HepG2 (cell line): ENCODE results near the gene CRYZL1. TPM values are rescaled to one million over a fixed set of nuclear protein-coding genes. Genes with fewer than 3 reads are reported as not detected.

ENCODE experiments used
- HNF4G ChIP-seq, 2 experiments: sonication (generic) in 1 of 2; formaldehyde crosslinking in 1 of 2; IDR thresholded peaks; 2 replicates each; pipeline versions ENCODE4 v1.4.0 to v1.6.1; 2011 to 2020; ENCODE audit warnings: borderline replicate concordance in 2 of 2, low read depth in 2 of 2, mild to moderate bottlenecking in 2 of 2, low read length in 1 of 2, missing genetic modification reagents in 1 of 2, moderate library complexity in 1 of 2
- IRX3 ChIP-seq: sonication (generic); formaldehyde crosslinking; IDR thresholded peaks from 2 replicates; pipeline ENCODE4 v1.8.1; 2023; ENCODE audit warnings: mild to moderate bottlenecking, low read depth, missing genetic modification reagents, borderline replicate concordance
- MTF1 ChIP-seq: sonication (generic); formaldehyde crosslinking; IDR thresholded peaks from 2 replicates; pipeline ENCODE4 v1.5.0; 2020; ENCODE audit warnings: missing genetic modification reagents
- PCBP2 ChIP-seq: fragments of 200-400 bp; formaldehyde crosslinking; optimal IDR thresholded peaks from 2 replicates; pipeline ENCODE3; 2018; ENCODE audit warnings: low read length, low read depth; ENCODE audit not compliant: poor library complexity, severe bottlenecking
- POGZ ChIP-seq: sonication (generic); formaldehyde crosslinking; IDR thresholded peaks from 2 replicates; pipeline ENCODE4 v1.4.0; 2020; ENCODE audit warnings: mild to moderate bottlenecking, missing genetic modification reagents
- PRMT3 ChIP-seq: sonication (generic); formaldehyde crosslinking; IDR thresholded peaks from 2 replicates; pipeline ENCODE4 v1.8.1; 2022; ENCODE audit warnings: low read depth, mild to moderate bottlenecking, moderate library complexity, missing genetic modification reagents, borderline replicate concordance
- RFXAP ChIP-seq: sonication (generic); formaldehyde crosslinking; IDR thresholded peaks from 2 replicates; pipeline ENCODE4 v1.4.0; 2020; ENCODE audit warnings: missing genetic modification reagents, borderline replicate concordance
- SMAD1 ChIP-seq: sonication (generic); formaldehyde crosslinking; IDR thresholded peaks from 2 replicates; pipeline ENCODE4 v1.4.0; 2020; ENCODE audit warnings: missing genetic modification reagents, low read depth, mild to moderate bottlenecking, borderline replicate concordance
- SP4 ChIP-seq: sonication (generic); formaldehyde crosslinking; IDR thresholded peaks from 2 replicates; pipeline ENCODE4 v1.8.1; 2023; ENCODE audit warnings: mild to moderate bottlenecking, missing genetic modification reagents
- TAF15 ChIP-seq: fragments of 200-400 bp; formaldehyde crosslinking; IDR thresholded peaks from one replicate; pipeline ENCODE4 v1.6.1; 2018; ENCODE audit warnings: mild to moderate bottlenecking, low read depth, low read length; ENCODE audit not compliant: poor library complexity, severe bottlenecking
- TGIF2 ChIP-seq: IDR thresholded peaks from 2 replicates; pipeline ENCODE4 v1.6.1; 2016; ENCODE audit warnings: control low read depth, missing compliant biosample characterization
- ZBTB1 ChIP-seq: sonication (generic); formaldehyde crosslinking; IDR thresholded peaks from 2 replicates; pipeline ENCODE4 v1.4.0; 2020; ENCODE audit warnings: missing genetic modification reagents, borderline replicate concordance
- ZMAT3 ChIP-seq: sonication (generic); formaldehyde crosslinking; conservative IDR thresholded peaks from 2 replicates; pipeline ENCODE4 v1.7.0; 2021; ENCODE audit warnings: missing genetic modification reagents
- ZNF136 ChIP-seq: sonication (generic); formaldehyde crosslinking; IDR thresholded peaks from 2 replicates; pipeline ENCODE4 v1.8.1; 2022; ENCODE audit warnings: low read depth, mild to moderate bottlenecking, moderate library complexity, missing genetic modification reagents
- ZNF230 ChIP-seq: sonication (generic); formaldehyde crosslinking; IDR thresholded peaks from 2 replicates; pipeline ENCODE4 v1.4.0; 2020; ENCODE audit warnings: mild to moderate bottlenecking, missing genetic modification reagents
- ZNF264 ChIP-seq: sonication (generic); formaldehyde crosslinking; IDR thresholded peaks from 2 replicates; pipeline ENCODE4 v1.4.0; 2020; ENCODE audit warnings: missing genetic modification reagents
- ZNF317 ChIP-seq: sonication (generic); formaldehyde crosslinking; IDR thresholded peaks from 2 replicates; pipeline ENCODE4 v1.5.0; 2020; ENCODE audit warnings: mild to moderate bottlenecking, missing genetic modification reagents
- ZNF547 ChIP-seq: sonication (generic); formaldehyde crosslinking; IDR thresholded peaks from 2 replicates; pipeline ENCODE4 v1.5.1; 2020; ENCODE audit warnings: mild to moderate bottlenecking, missing genetic modification reagents
- ZNF550 ChIP-seq: sonication (generic); formaldehyde crosslinking; IDR thresholded peaks from 2 replicates; pipeline ENCODE4 v1.4.0; 2020; ENCODE audit warnings: mild to moderate bottlenecking, missing genetic modification reagents, borderline replicate concordance
- ZNF737 ChIP-seq: sonication (generic); formaldehyde crosslinking; IDR thresholded peaks from 2 replicates; pipeline ENCODE4 v1.5.0; 2020; ENCODE audit warnings: missing genetic modification reagents, mild to moderate bottlenecking, borderline replicate concordance
- polyA plus RNA-seq, 8 experiments: library from polyadenylated mRNA; depleted of rRNA in 3 of 8; stranded (reverse) in 7 of 8; unstranded in 1 of 8; fragments of >200 nt; fragmentation: Illumina TruSeq in 4 of 8; extraction: Trizol in 4 of 8; gene quantifications; 2 replicates each; pipeline versions ENCODE4 v1.2.1 to v1.2.3, GENCODE V29; 2011 to 2016; ENCODE audit warnings: low read depth in 4 of 8, missing spikeins in 1 of 8, mixed read lengths in 1 of 8; ENCODE audit not compliant: insufficient read depth in 1 of 8
- total RNA-seq, 5 experiments: library from RNA; depleted of rRNA; stranded (reverse); fragments of >200 nt; fragmentation: Illumina TruSeq; extraction: Trizol; gene quantifications; 2 replicates each; pipeline ENCODE4 v1.2.3, GENCODE V29; 2016; ENCODE audit warnings: low read depth in 1 of 5
- TF ChIP-seq, protein P1 (sequence below): sonication (generic); formaldehyde crosslinking; IDR thresholded peaks from 2 replicates; pipeline ENCODE4 v1.4.0; 2020; ENCODE audit warnings: missing genetic modification reagents
- TF ChIP-seq, protein P2 (sequence below): sonication (generic); formaldehyde crosslinking; IDR thresholded peaks from 2 replicates; pipeline ENCODE4 v1.9.0; 2021; ENCODE audit warnings: missing genetic modification reagents, borderline replicate concordance
- TF ChIP-seq, protein P3 (sequence below): sonication (generic); formaldehyde crosslinking; IDR thresholded peaks from 2 replicates; pipeline ENCODE4 v1.4.0; 2020; ENCODE audit warnings: missing genetic modification reagents, mild to moderate bottlenecking, borderline replicate concordance
- TF ChIP-seq, protein P4 (sequence below): sonication (generic); formaldehyde crosslinking; IDR thresholded peaks from 2 replicates; pipeline ENCODE4 v1.4.0; 2020; ENCODE audit warnings: missing genetic modification reagents, low read depth, mild to moderate bottlenecking, borderline replicate concordance

Gene CRYZL1
- total and polyA plus RNA-seq, 2 of the 13 experiments (the other 11 are each of a cell fraction or from before 2014, with no cell fraction given): 20.3 to 27.7 TPM

DNA sequence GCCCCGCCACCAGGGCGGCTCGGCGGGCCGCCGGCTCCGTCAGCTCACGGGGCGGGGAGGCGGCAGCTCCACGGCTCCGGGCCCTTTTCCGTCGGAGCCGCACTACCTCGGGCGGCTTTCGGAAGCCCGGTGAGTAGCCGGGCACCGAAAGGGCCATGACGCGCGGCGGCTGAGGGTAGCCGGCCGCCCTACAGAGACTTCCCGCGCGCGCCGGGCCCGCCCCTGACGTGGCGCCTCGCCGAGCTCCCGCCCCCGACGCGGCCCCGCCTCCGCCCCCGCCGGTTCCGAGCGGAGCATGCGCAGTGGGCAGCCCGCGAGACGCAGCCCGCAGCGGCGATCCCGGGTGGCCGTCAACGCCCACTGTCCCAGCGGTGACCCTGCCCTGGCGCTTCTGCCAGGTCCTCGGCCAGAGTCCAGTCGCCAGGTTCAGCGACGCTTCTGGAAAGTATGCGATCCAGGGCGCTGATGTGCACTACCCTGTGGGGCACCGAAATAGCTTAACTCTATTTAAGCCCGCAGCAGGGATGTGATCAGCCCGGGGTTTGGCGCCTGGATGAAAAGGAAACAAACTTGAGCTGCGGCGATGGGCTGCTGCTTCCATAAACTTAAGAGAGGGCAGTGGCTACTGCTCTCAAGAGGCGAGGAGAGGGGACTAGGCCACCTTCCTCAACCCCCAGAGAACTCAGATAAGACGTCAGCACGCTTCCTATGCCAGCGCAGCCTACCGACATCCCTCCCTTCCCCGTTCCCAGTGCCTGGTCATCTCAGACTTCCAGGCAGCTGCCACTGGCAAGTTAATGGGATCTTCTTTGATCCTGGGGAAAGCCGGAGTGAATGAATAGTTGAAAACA lies 52.8 kb downstream of the CRYZL1 start, which contains the start of gene DONSON (continued):
- TF ChIP-seq, protein P1, sequence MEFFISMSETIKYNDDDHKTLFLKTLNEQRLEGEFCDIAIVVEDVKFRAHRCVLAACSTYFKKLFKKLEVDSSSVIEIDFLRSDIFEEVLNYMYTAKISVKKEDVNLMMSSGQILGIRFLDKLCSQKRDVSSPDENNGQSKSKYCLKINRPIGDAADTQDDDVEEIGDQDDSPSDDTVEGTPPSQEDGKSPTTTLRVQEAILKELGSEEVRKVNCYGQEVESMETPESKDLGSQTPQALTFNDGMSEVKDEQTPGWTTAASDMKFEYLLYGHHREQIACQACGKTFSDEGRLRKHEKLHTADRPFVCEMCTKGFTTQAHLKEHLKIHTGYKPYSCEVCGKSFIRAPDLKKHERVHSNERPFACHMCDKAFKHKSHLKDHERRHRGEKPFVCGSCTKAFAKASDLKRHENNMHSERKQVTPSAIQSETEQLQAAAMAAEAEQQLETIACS (CRISPR knock-in tag): no peak
- TF ChIP-seq ZMAT3 (CRISPR knock-in tag): no peak
- TF ChIP-seq POGZ (CRISPR knock-in tag): peak; percentile 38; the same call in 1 of the 2 replicates
- TF ChIP-seq ZNF136 (CRISPR knock-in tag): no peak
- TF ChIP-seq PCBP2: no peak
- TF ChIP-seq, protein P2, sequence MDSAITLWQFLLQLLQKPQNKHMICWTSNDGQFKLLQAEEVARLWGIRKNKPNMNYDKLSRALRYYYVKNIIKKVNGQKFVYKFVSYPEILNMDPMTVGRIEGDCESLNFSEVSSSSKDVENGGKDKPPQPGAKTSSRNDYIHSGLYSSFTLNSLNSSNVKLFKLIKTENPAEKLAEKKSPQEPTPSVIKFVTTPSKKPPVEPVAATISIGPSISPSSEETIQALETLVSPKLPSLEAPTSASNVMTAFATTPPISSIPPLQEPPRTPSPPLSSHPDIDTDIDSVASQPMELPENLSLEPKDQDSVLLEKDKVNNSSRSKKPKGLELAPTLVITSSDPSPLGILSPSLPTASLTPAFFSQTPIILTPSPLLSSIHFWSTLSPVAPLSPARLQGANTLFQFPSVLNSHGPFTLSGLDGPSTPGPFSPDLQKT (CRISPR knock-in tag): 0 out of 2 replicates have a peak, but pooled peaks have one; percentile 17
- peak; percentile 63 for TF ChIP-seq HNF4G (IDR thresholded peaks at IDR 0.05; ENCODE audit: borderline replicate concordance, low read depth, low read length)
- TF ChIP-seq HNF4G (CRISPR knock-in tag; IDR thresholded peaks at IDR 0.05; ENCODE audit: borderline replicate concordance, low read depth): peak; percentile 90
- no peak for TF ChIP-seq ZNF550 (CRISPR knock-in tag)
- TF ChIP-seq, protein P3, sequence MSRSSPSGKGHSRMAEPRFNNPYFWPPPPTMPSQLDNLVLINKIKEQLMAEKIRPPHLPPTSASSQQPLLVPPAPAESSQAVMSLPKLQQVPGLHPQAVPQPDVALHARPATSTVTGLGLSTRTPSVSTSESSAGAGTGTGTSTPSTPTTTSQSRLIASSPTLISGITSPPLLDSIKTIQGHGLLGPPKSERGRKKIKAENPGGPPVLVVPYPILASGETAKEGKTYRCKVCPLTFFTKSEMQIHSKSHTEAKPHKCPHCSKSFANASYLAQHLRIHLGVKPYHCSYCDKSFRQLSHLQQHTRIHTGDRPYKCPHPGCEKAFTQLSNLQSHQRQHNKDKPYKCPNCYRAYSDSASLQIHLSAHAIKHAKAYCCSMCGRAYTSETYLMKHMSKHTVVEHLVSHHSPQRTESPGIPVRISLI (CRISPR knock-in tag): no peak
- TF ChIP-seq, protein P4, sequence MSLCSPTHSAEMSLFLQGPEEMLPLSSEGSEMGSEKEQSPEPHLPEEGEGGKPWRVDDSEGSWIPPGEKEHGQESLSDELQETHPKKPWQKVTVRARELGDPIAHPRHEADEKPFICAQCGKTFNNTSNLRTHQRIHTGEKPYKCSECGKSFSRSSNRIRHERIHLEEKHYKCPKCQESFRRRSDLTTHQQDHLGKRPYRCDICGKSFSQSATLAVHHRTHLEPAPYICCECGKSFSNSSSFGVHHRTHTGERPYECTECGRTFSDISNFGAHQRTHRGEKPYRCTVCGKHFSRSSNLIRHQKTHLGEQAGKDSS (CRISPR knock-in tag): peak; percentile 61; the same call in 1 of the 2 replicates
- peak; percentile 77; the same call in 1 of the 2 replicates for TF ChIP-seq ZNF737 (CRISPR knock-in tag)
- TF ChIP-seq TAF15: no peak
- TF ChIP-seq MTF1 (CRISPR knock-in tag): peak; percentile 43; the same call in 1 of the 2 replicates
- TF ChIP-seq ZBTB1: no peak
- peak; percentile 87; the same call in 1 of the 2 replicates for TF ChIP-seq SMAD1
- peak; percentile 71; the same call in 1 of the 2 replicates for TF ChIP-seq ZNF264 (CRISPR knock-in tag)
- no peak for TF ChIP-seq ZNF547
- peak; percentile 83 for TF ChIP-seq SP4
- peak; percentile 90; the same call in 1 of the 2 replicates for TF ChIP-seq RFXAP
- TF ChIP-seq ZNF317: peak; percentile 59; the same call in 1 of the 2 replicates
- TF ChIP-seq ZNF230: 0 out of 2 replicates have a peak, but pooled peaks have one; percentile 61
- TF ChIP-seq TGIF2 (CRISPR knock-in tag): peak; percentile 31; the same call in 1 of the 2 replicates
- no peak; the same call in 1 of the 2 replicates for TF ChIP-seq IRX3 (CRISPR knock-in tag)
- TF ChIP-seq PRMT3: 0 out of 2 replicates have a peak, but pooled peaks have one; percentile 26
